HG03469 (cell line): ENCODE measurements around the gene RC3H2.

Experiments
- ATAC-seq: cut with Tn5 transposase; IDR thresholded peaks from one replicate; pipeline ENCODE4 v1.9.1; 2021; ENCODE audit warnings: mild to moderate bottlenecking, moderate library complexity, moderate number of reproducible peaks; ENCODE audit not compliant: unreplicated experiment

The RC3H2 gene, protein sequence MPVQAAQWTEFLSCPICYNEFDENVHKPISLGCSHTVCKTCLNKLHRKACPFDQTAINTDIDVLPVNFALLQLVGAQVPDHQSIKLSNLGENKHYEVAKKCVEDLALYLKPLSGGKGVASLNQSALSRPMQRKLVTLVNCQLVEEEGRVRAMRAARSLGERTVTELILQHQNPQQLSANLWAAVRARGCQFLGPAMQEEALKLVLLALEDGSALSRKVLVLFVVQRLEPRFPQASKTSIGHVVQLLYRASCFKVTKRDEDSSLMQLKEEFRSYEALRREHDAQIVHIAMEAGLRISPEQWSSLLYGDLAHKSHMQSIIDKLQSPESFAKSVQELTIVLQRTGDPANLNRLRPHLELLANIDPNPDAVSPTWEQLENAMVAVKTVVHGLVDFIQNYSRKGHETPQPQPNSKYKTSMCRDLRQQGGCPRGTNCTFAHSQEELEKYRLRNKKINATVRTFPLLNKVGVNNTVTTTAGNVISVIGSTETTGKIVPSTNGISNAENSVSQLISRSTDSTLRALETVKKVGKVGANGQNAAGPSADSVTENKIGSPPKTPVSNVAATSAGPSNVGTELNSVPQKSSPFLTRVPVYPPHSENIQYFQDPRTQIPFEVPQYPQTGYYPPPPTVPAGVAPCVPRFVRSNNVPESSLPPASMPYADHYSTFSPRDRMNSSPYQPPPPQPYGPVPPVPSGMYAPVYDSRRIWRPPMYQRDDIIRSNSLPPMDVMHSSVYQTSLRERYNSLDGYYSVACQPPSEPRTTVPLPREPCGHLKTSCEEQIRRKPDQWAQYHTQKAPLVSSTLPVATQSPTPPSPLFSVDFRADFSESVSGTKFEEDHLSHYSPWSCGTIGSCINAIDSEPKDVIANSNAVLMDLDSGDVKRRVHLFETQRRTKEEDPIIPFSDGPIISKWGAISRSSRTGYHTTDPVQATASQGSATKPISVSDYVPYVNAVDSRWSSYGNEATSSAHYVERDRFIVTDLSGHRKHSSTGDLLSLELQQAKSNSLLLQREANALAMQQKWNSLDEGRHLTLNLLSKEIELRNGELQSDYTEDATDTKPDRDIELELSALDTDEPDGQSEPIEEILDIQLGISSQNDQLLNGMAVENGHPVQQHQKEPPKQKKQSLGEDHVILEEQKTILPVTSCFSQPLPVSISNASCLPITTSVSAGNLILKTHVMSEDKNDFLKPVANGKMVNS

DNA sequence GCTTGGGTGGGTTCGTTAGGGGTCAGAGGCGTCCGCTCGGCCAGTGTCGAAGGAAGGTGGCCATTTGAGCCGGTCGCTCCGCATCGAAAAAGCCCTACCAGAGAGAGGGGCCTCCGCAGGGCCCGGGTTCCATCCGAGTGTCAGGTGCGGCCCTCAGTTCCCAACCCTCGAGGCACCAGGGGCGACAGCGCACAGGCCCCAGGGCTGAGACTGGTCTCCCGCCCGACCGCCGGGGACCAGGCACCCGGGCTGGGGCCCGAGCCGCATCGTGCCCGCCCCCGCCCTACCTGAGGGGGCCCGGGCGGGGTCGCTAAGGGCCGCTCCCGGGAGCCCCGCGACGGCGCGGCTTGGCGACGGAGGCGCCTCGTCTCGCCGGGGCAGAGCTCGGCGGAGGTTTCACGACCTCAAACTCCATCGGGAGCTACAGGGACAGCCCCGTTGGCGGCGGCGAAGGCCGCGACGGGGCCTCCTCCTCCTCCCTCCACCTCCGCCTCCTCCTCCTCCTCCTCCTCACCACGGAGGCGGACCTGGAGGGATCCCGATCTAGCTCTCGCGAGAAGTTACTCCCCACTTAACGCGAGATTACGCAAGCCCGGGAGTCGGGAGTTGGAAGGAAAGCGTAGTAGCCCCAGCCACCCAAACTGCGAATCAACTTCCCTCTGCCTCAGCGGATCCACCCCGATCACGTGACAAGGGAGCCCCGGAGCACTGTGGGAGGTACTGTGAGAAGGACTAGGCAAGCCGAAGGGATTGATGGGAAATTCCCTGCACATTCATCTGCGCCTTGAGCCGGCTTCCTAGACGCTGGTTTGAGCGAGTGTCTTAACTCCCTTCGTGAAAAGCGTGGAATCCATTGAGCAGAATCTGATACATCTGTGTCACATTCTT lies at the start of gene RC3H2:
RC3H2 (minus strand) TSS at position 537 of the 888 bp plus-strand sequence. CDS start 7,850 bp downstream, outside the sequence.
- ATAC-seq: peak; percentile 82

DNA sequence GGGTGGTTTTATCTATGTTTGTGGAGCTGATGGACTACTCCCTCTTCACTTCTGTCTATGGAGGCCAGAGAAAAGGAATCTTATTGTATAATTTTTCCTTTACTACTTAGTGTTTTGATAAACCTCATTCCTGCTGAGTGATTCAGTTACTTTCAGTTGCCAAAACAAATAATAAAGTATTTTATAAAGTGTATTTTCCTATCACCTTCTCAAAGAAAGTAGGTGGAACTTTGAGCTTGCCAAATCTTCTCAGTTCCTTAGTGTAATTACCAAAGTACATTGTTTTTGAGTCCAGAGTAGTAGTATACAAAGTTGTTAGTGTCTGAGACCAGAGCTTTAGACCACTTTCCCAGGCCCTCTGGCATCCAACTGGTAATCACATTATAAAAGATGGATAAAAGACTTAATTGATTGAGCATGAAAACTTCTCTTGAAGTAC lies 49.1 kb upstream of the RC3H2 start:
- no peak for ATAC-seq

DNA sequence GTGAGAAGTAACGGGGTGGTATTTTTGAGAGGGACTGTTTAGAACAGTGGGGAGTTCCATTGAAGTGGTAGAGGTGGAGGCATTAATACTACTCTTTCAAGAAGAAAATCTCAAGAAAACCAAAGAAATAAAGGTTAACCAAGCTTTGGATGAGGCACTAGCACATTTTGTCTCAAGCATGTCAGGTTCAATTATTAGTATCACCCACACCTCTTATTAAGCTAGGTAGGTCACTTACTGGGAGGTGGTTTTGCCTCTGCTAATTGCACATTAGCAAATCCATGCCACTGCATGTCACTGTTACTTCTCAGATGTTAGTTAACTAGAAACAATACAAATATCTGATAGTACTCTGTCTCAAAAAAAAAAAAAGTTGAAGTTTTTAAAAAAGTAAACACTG lies 45.9 kb upstream of the RC3H2 start:
- ATAC-seq: no peak

DNA sequence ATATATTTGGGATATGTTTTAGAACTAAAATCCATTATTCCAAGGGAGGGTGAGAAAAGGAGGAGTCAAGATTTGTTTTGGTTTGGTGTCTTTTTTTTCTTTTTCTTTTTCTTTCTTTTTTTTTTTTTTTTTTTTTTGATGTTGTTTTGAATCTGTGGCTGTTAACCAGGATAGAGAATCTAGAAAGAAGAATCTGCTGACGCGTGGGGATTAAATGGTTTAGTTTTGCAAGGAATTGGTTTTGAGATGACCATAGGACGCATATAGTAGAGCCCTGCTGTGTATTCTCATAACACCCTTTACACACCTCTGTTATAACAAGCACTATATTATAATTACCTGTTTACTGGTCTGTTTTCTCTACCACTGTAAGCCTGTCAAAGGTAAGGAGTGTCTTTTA lies 45.1 kb upstream of the RC3H2 start:
- no peak for ATAC-seq

DNA sequence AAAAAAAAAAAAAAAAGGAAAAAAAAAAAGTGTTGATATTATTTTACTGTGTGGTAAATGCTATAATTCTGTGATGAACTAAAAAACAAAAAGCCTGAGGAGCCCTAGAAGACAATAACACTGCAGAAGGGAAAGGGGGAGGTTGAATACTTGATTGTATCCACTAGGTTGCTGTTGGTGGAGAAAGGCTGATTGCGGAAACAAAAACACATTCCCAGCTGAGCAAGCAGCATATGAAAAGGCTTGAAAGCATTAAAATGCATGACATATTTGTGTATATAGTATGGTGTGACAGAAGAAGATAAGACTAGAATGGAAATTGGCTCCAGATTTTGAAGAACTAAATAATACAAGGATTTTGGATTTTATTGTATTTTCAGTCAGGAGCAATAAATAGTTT lies 44.5 kb upstream of the RC3H2 start:
- no peak for ATAC-seq

DNA sequence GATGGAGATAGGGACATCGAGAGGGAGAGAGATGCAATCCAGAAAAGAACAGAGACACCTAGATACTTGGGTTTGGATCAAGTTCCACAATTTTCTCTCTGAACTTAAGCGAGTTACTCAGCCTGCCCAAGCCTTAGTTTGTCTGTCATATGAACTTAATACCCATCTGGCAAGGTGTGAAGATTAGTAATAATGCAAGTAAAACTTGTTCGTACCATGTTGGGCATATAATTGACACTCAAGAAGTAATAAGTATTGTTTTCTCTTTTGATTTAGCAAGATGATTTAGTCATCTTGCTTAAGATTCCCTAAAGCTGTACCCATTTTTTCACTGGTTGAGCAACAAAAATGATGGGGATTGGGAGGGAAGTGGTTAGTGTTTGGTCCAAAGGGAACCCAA lies 43.2 kb upstream of the RC3H2 start:
- ATAC-seq: no peak

DNA sequence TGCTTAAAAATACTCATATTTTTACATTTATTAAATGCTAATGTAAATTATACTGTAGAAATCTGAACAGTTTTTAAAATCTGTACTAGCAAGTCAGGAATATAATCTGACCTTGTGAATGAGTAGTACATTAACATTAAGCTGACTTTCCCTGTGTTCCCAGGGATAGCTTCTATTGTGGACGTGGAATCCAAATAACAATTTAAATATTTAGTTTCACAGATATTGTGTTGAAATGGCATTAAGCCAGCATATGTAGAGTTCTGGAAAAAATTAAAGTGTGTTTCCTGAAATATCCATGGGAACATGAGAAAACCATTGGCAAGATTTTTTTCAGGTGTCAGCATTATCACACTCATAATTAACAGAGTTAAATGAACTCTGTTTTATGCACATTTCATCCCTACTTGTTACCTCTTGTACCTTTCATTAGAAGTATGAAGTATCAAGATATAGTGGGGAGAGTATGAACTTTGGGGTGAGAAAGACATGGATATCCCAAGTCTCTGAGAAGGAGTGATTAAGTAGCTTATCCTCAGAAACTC lies 41.4 kb upstream of the RC3H2 start:
- ATAC-seq: no peak

DNA sequence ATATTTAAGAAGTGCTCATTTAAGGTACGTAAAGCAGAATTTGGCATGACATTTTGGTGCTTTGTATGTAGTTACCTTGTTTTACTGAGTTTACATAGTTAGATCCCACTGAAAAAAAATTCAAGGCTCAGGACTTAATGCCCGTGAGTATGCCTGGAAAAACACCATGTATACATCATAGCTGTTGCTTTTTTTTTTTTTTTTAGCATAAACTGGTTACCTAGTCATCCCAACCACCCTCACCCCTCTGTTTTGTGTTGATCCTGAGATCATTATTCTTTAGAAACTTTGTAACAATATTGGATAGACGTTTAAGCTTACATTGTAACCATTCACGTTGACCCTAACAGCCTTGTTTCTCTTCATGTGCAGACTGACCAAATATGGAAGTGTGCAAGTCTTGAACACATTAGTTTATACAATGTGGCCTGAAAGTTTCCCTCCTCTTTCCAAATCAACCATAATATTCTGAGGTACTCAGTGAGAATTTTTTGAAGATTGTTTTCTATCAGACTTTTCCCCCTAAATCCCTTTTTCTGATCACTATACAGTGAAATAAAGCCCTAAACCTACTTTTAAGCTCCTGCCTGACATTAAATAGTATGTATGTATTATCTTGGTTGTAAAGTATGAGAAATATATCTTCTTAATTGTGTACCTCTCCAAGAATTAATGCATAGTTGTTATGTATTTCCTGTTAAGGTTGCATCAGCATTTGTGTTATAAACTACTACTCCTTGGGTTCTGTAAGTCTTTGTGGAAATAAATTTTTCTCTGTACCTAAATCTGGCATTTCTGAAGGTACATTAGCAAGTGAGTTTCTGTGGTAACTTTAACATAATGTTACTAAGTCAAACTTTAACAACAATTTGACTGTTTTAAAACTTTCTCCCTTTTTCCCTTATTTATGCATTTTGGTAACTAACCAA lies 40.1 kb upstream of the RC3H2 start:
- ATAC-seq: no peak

DNA sequence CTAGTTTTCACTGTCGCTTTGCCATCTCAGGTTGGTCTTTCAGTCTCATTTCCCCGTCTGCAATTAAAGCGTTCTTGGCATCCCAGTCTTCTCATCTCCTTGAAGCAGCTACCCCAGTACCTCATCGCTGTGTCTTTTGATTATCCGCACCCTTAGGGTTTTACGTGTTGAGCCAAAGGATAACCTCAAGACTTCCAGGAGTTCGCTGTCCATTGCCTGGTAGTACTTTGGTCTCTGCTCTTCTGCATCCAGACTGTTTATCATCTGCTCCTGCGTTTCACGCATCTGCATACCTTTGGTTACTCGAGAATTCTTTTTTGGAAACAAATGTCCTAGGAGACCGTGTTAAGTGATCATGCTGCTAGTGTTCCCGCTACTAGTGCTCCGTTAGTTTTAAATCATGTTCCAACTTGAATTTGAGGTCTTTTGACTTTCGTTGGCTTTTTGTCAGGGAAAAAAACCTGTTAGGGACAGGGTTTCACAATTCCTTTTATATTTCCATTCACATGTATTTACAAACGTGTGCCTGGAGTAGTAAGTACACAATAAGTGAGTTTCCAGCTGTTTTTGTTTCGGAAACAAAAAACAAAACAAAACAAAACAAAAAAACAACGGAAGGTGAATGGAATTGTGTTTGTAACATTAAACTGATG lies 36.5 kb upstream of the RC3H2 start:
- no peak for ATAC-seq

DNA sequence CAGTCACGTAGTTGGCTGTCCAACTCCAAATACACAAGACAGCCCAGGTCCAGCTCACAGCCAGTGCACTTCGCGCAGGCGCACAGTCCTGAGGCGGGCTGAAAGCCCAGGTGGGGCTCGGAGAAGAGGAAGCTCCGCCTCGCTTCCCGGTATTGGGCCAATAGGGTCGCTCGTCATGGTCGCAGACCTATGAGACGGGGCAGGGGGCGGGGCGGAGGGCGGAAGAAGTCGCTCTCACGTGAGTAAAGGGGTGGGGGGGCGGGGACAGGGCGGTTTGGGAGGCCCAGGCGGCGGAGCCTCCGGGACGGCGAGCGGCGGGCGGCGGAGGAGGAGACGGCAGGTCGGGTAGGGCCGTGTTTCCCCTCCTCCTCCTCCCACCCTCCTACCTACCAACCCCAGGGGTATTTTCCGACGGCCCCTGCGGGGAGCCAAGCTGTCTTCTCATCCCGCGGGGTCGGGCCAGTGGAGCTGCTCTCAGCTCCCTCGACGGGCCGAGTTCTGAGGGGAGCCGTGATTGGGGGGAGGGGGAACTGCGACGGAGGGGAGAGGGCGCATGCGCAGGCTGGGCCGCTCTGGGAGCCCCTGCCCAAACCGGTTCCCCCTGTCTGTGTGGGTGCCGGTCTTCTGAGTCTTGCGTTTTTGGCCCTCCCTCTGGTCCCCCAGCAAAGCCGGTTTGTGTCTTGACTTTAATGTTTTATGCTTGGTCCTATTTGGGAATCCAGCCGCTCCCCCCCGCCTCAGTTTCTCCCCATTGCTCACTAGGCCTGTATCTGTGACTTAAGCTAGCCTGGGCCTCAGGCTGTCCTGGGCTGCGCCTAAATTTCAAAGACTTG lies 35.8 kb upstream of the RC3H2 start, which contains the start of gene RABGAP1:
RABGAP1 (plus strand) TSS at position 272 of the 833 bp plus-strand sequence. CDS start 16,040 bp downstream, outside the sequence.
- ATAC-seq: peak; percentile 95

DNA sequence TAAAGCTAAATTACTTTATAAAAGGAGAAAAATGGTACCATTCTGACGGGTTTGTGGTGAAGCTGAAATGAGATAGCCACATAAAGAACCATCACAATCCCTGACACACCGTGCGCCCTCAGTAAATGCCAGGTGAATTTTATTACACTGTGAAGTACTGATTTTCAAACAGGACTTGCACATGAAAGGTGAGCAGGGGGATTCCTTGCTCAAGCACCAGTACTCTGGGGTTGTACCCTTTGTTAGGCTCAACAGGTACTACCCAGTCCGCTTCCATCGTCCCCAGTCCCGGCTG lies 35.2 kb upstream of the RC3H2 start:
- no peak for ATAC-seq

DNA sequence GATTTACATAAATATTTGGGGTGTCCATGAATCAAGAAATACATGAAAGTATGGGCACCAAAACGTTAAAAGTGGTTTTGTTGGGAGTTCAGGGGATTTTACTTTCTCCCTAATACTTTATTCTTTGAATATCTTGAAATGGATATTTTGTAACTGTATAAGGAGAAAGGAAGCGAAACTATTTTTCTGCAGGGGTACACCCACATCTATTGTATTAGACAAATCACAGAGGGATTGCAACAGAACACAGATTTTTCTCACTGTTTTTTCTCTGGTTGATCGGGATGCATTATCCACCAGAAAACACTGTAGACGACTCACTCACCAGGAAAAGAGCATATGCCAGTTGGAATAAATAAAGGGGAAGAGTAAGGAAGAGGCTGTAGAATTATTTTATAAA lies 34.4 kb upstream of the RC3H2 start:
- ATAC-seq: no peak

DNA sequence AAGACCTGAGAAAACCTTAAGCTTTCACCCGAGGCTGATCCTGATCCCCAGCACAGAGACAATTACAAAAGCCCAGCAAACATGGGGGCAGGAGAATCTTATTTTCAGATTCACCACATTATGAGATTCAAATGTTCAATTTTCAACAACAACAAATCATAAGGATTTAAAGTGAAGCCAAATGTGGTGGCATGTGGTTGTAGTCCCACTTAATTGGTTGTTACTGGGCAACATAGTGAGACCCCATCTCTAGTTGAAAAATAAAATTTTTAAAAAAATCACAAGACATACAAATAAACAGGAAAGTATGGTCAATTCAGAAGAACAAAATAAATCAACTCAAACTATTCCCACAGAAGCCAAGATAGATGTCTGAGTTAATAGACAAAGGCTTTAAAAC lies 31.7 kb upstream of the RC3H2 start:
- no peak for ATAC-seq

DNA sequence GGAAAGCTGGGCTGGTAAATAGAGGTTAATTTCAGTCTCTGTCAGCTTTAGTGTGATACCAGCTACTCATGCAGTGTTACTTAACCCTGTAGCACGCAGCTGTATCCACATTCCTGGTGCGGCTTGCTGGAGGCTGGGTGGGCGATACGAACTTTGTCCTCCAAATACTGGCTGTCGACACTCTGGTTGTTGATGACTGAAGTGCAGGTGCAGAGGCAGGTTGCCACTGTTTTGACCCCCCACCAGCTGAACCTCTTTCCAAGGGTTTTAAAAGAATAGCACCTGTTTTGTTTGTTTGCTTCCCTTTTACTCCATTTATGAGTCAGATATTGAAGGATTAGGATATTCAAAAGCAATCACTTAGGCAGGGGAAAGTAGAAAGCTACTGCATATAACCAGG lies 31.3 kb upstream of the RC3H2 start:
- ATAC-seq: no peak

DNA sequence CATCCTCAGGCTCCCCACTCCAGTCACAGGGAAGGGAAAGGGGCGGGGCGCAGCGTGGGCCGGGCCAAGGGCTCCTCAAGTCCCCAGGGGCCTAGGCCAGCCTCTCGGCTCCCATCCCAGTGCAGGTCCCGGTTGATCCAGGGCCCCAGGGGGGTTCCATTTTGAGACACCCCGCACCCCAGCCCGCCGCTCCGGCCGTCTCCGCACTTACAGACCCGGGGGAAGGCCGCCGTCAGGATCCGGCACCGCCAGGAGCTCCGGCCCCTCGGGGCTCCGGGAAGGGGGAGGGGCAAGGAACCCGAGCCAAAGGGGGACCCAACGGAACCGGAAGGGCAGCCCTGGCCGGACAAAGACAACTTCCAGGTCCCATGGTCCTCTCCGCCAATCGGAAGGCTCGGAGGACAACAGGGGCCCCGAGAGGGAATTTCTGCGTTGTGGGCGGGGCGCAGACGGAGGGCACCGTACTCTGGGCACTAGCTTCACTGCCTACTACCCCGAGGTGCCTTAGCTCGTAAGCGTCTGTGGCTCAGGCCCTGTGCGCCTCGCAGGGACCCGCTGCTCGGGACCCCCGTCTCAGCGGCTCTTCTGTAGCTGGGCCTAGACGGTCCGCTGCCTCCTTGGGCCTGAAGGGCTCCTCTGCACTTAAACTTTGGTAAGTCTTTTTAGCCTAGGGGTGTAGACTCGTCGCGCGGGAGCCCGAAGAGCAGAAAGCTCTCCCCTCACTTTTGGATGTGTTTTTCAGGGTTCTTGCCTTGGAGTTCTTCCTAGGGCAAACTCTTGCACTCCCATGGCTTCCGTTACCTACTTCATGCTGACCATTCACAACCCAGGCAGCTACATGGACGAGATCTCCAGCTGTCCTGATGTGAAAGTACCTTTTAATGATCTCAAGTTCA lies 26.3 kb upstream of the RC3H2 start, which contains the start of gene ZBTB26:
ZBTB26 (minus strand) TSS at position 287 of the 896 bp plus-strand sequence. CDS start 11,578 bp downstream, outside the sequence.
- peak; percentile 86 for ATAC-seq

DNA sequence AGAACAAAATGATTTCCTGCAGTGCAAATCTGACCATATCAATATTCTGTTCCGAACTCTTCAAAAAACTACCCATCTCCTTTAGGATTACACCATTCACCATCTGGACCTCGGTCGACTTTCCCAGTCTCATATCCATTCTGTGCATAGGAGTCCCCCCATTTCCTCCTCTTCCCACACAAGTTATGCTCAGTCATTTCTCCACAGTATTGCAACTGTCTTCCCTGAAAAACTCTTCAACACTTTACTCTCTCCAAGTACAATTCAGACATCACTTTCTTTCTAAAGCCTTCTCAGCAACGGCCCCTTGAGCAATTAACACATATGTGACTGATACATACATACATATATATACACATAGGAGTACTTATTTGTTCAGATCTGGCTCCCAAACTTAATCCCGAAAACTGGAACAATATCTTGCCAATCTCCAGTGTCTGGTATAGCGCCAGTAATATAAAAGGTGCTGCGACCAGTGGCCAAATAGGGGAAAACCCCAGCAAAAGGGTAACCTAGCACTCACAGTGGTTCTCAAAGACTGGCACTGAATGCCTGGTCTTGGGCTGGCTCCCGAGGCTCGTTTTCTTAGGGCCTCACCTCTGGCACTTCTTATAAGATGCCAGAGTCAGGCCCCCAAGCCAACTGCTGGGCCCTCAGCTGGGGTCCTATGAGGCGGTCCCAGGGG lies 25.5 kb upstream of the RC3H2 start:
- no peak for ATAC-seq
